GM23338 (cell line): Measurements from ENCODE around the gene IDH2. TPM values are rescaled to one million over a fixed set of nuclear protein-coding genes. Genes with fewer than 3 reads are reported as not detected.

Experiments
- ATAC-seq: fragments of 200-7000 bp; cut with Tn5 transposase; 3 replicates; pipeline ENCODE4 v1.9.1; 2020
- DNase-seq: peaks from one replicate; pipeline ENCODE4 v3.0.0-alpha.2; 2015; ENCODE audit warnings: low spot score
- H2AFZ ChIP-seq: fragments of 200-600 bp; sonication (generic); 2 replicates; pipeline ENCODE4 v1.8.0; 2016; ENCODE audit warnings: antibody characterized with exemption, mild to moderate bottlenecking, moderate library complexity
- H3F3A ChIP-seq: fragments of 200-600 bp; sonication (generic); replicated peaks from 2 replicates; pipeline ENCODE4 v1.8.0; 2017; ENCODE audit warnings: antibody characterized with exemption, mixed run types, low read depth
- H3K27ac ChIP-seq: fragments of 200-600 bp; sonication (generic); 2 replicates; pipeline ENCODE4 v1.6.1; 2016; ENCODE audit warnings: low read depth
- H3K27me3 ChIP-seq: fragments of 200-600 bp; sonication (generic); 2 replicates; pipeline ENCODE4 v1.8.0; 2016; ENCODE audit warnings: mild to moderate bottlenecking, mixed run types, moderate library complexity; ENCODE audit not compliant: insufficient read depth
- H3K36me3 ChIP-seq: fragments of 200-600 bp; sonication (generic); 2 replicates; pipeline ENCODE4 v1.8.0; 2016; ENCODE audit warnings: mild to moderate bottlenecking; ENCODE audit not compliant: insufficient read depth
- H3K4me1 ChIP-seq: fragments of 200-600 bp; sonication (generic); 2 replicates; pipeline ENCODE4 v1.8.0; 2016; ENCODE audit warnings: mild to moderate bottlenecking, moderate library complexity; ENCODE audit not compliant: insufficient read depth
- H3K4me2 ChIP-seq: fragments of 200-600 bp; sonication (generic); 2 replicates; pipeline ENCODE4 v1.7.1; 2017; ENCODE audit warnings: mixed run types
- H3K4me3 ChIP-seq: fragments of 200-600 bp; sonication (generic); 2 replicates; pipeline ENCODE4 v1.6.1; 2016; ENCODE audit warnings: mixed run types
- H3K79me2 ChIP-seq: fragments of 200-600 bp; sonication (generic); replicated peaks from 2 replicates; pipeline ENCODE4 v1.8.0; 2017; ENCODE audit warnings: mild to moderate bottlenecking; ENCODE audit not compliant: insufficient read depth
- H3K9me2 ChIP-seq: fragments of 200-600 bp; sonication (generic); 2 replicates; pipeline ENCODE4 v1.8.0; 2017; ENCODE audit not compliant: insufficient read depth
- H4K20me1 ChIP-seq: fragments of 200-600 bp; sonication (generic); replicated peaks from 2 replicates; pipeline ENCODE4 v1.8.0; 2017; ENCODE audit warnings: mild to moderate bottlenecking; ENCODE audit not compliant: insufficient read depth
- H3K27ac Mint-ChIP-seq: 2 replicates; pipeline ENCODE4 v1.8.0; 2020; ENCODE audit warnings: inconsistent platforms, mild to moderate bottlenecking, moderate library complexity, mixed read lengths
- H3K27me3 Mint-ChIP-seq: 3 replicates; pipeline ENCODE4 v1.8.0; 2022; ENCODE audit warnings: low read depth, mild to moderate bottlenecking, moderate library complexity, mixed read lengths, inconsistent platforms; ENCODE audit not compliant: insufficient read depth, poor library complexity
- H3K36me3 Mint-ChIP-seq: 3 replicates; pipeline ENCODE4 v1.8.0; 2021; ENCODE audit warnings: low read depth, mild to moderate bottlenecking, inconsistent platforms, moderate library complexity, mixed read lengths
- H3K4me1 Mint-ChIP-seq: 3 replicates; pipeline ENCODE4 v1.8.0; 2020; ENCODE audit warnings: mild to moderate bottlenecking, inconsistent platforms, mixed read lengths
- H3K4me3 Mint-ChIP-seq: 3 replicates; pipeline ENCODE4 v1.8.0; 2021; ENCODE audit warnings: moderate library complexity, mild to moderate bottlenecking, inconsistent platforms, mixed read lengths
- H3K9me3 Mint-ChIP-seq: 3 replicates; pipeline ENCODE4 v1.8.0; 2020; ENCODE audit warnings: moderate library complexity, mild to moderate bottlenecking, inconsistent platforms, mixed read lengths
- CREB1 ChIP-seq: fragments of 250-450 bp; sonication (Bioruptor Pico); IDR thresholded peaks from 2 replicates; pipeline ENCODE4 v1.5.0; 2020; ENCODE audit warnings: low read depth, mild to moderate bottlenecking, moderate library complexity
- ETS1 ChIP-seq: IDR thresholded peaks from 2 replicates; pipeline ENCODE4 v1.6.1; 2016; ENCODE audit warnings: antibody characterized with exemption
- ZNF114 ChIP-seq: fragments of 250-450 bp; sonication (Bioruptor Pico); IDR thresholded peaks from 2 replicates; pipeline ENCODE4 v1.5.0; 2020; ENCODE audit warnings: mild to moderate bottlenecking, moderate library complexity
- ZNF462 ChIP-seq: fragments of 250-450 bp; sonication (Bioruptor Pico); IDR thresholded peaks from 2 replicates; pipeline ENCODE4 v1.5.0; 2020; ENCODE audit warnings: mild to moderate bottlenecking, moderate library complexity
- polyA plus RNA-seq: library from polyadenylated mRNA; unstranded; fragments of >200 nt; fragmentation: Nextera tagmentation; extraction: Ambion mirVana; gene quantifications from 2 replicates; pipeline ENCODE4 v1.2.1, GENCODE V29; 2016
- total RNA-seq: library from RNA; depleted of rRNA; stranded (reverse); fragments of >200 nt; shearing (Covaris generic); gene quantifications from 2 replicates; pipeline ENCODE4 v1.2.3, GENCODE V29; 2014

IDH2 gene
- total and polyA plus RNA-seq, 2 experiments from 2014 or later: 54.9 to 64.0 TPM

- TF ChIP-seq CREB1 (no peak), ZNF462 (CRISPR knock-in tag) (no peak), ZNF114 (CRISPR knock-in tag) (no peak), ETS1 (no peak)
- no peaks in the 10 kb centered on the region for H3K27me3 ChIP-seq
- no peaks in the 10 kb centered on the region for H3K79me2 ChIP-seq
- H3K36me3 ChIP-seq: no peaks in the 10 kb centered on the region
- no peak overlapping the region for H3K4me3 ChIP-seq
- Mint-ChIP-seq H3K27ac (no peak overlapping the region), H3K27me3 (peaks cover 15% of the 10 kb centered on the region), H3K4me1 (peaks cover 40% of the 10 kb centered on the region), H3K36me3 (no peaks in the 10 kb centered on the region; the same call in 2 of the 3 replicates), H3K9me3 (no peaks in the 10 kb centered on the region), H3K4me3 (no peak overlapping the region; the same call in 2 of the 3 replicates)
- no peaks in the 10 kb centered on the region; the same call in 1 of the 2 replicates for H3F3A ChIP-seq
- H2AFZ ChIP-seq: no peak overlapping the region
- peaks cover 8% of the 10 kb centered on the region for H3K4me1 ChIP-seq
- ATAC-seq (peak; percentile 55), DNase-seq (no peak)
- no peaks in the 10 kb centered on the region; the same call in 1 of the 2 replicates for H4K20me1 ChIP-seq
- H3K9me2 ChIP-seq: no peaks in the 10 kb centered on the region
- no peak overlapping the region for H3K27ac ChIP-seq
- H3K4me2 ChIP-seq: no peak overlapping the region
Measured at GRCh38 chr15:90053685-90054466, 48.4 kb downstream of the IDH2 start.
